IPS-15b (cell line): ENCODE measurements around the gene GLYAT.
"Not testable (repeated sequence)": the region's sequence is repeated elsewhere in the genome, so short reads cannot be mapped to it uniquely, and the experiment has no call there.

Experiments used
- H3K27me3 ChIP-seq: one replicate; pipeline ENCODE4 v1.6.1; 2013; ENCODE audit warnings: low read length; ENCODE audit not compliant: control insufficient read depth, insufficient read depth
- H3K36me3 ChIP-seq: one replicate; pipeline ENCODE4 v1.6.1; 2013; ENCODE audit warnings: low read length; ENCODE audit not compliant: control insufficient read depth, insufficient read depth
- H3K4me1 ChIP-seq: one replicate; pipeline ENCODE4 v1.6.1; 2013; ENCODE audit warnings: mild to moderate bottlenecking, low read length; ENCODE audit not compliant: control insufficient read depth, insufficient read depth
- H3K4me3 ChIP-seq: one replicate; pipeline ENCODE4 v1.5.1; 2013; ENCODE audit warnings: low read depth, low read length
- H3K9ac ChIP-seq: one replicate; pipeline ENCODE4 v1.6.1; 2013; ENCODE audit warnings: low read depth, mild to moderate bottlenecking, low read length
- H3K9me3 ChIP-seq: one replicate; pipeline ENCODE4 v1.6.1; 2013; ENCODE audit warnings: mild to moderate bottlenecking, low read length; ENCODE audit not compliant: control insufficient read depth, insufficient read depth

GLYAT gene

DNA sequence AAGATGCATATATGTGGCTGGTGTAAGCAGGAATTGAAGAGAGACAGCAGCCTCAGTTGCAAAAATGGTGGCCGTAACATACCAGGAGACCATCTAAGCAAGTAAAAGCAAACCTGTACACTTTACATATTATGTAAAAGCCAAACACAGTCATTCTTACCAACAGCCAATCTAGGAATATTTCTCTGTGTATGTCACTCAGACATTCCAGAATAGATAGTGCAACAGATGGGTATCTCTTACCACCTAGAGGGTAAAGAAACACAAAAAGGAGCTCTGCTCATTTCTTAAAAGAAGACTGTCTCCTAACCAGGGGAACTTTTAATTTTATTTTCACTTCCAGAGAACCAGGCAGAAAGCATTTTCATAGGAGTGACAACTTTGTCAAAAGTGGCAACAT is 38.7 kb downstream of the GLYAT start:
- Histone ChIP-seq H3K4me1 (no peaks in the 10 kb centered on the region), H3K36me3 (no peaks in the 10 kb centered on the region), H3K4me3 (no peak overlapping the region), H3K9ac (no peak overlapping the region), H3K27me3 (no peaks in the 10 kb centered on the region), H3K9me3 (no peaks in the 10 kb centered on the region)

DNA sequence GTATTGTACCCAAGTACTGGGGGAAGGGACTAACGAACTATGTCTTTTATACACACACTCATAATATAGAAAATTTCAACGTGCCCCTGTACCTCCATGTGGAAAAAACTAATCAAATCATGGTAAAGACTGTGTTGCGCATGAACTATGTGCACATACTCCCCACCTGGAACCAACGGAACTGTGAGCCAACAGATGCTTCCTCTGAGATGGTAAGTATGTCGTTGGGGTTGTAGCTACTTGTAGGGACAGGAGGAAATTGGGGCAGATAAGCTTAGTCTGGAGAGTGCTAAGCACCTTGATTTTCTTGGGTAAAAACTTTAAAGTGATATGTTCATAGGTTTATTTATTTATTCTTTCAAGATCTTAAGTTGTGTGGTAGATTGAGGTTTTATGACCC is 40.1 kb downstream of the GLYAT start:
- no peak overlapping the region for H3K4me3 ChIP-seq
- H3K9ac ChIP-seq: no peak overlapping the region
- H3K27me3 ChIP-seq: no peaks in the 10 kb centered on the region
- no peaks in the 10 kb centered on the region for H3K36me3 ChIP-seq
- no peaks in the 10 kb centered on the region for H3K4me1 ChIP-seq
- no peaks in the 10 kb centered on the region for H3K9me3 ChIP-seq

DNA sequence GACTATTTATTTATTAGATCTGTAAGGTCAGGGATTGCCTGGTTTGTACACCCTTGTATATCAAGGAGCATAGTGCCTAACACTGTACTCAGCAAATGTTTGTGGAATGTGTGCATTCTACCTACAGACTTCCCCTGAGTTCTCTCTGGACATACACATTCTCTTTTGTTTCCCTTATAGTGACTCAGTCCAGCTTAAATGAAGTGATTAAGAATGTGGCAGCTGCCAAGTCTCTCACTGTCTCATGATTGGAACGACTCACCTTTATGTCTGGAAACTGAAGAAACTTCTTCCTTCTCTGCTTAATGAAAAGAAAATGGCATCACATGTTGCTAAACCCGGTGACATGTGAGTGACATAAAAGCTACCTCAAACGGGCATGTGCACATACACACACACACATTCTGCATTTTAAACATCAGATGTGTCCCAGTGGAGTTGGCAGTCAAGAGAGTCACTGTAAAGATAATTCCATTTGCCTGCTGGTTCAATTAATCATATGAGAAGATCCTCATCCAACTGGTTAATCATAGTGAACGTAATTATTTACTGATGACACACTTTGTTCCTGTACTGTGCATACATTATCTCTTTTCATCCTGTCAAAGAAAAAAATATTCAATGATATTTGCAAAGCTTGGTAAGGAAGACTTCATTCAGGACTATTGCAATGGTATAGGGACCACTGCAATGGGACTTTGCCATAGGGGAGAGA is 42.8 kb downstream of the GLYAT start:
- no peak overlapping the region for H3K4me3 ChIP-seq
- H3K36me3 ChIP-seq: no peaks in the 10 kb centered on the region
- no peaks in the 10 kb centered on the region for H3K4me1 ChIP-seq
- H3K9me3 ChIP-seq: no peaks in the 10 kb centered on the region
- no peak overlapping the region for H3K9ac ChIP-seq
- no peaks in the 10 kb centered on the region for H3K27me3 ChIP-seq

DNA sequence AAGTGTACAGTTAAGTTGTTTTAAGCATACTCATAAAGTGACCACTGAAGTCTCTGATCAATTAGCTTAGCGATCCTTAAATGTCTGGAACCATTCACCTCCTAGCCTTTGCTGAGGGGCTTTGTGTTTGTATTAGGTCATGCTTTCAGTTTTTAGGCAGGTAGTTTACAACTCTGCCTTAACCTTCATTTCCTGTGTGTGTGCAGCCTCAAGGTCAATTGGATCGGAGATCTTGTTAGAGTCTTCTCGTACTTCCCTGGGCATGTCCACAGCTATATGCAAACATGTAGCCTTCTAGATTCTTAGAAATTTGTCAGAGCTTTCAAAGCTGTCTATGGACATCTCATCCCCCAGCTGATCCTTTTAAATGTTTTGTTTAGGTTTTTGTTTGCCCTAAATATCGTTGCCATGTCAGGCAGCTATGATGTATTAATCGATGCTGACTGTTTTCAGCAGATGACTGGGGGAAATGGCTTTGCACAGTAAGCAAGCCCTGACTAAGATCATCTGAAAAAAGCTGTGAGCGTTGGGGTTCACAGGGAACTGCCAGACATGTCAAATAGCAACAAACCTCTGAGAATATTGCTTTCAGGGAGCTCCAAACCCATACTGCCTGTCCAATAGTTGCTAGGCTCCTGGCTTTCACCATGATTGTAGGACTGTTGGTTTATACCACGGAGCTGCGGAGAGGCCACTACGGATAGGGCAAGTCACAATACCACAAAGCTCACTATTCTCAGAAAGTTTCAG is 45.6 kb downstream of the GLYAT start:
- no peak overlapping the region for H3K4me3 ChIP-seq
- H3K36me3 ChIP-seq: no peaks in the 10 kb centered on the region
- no peak overlapping the region for H3K9ac ChIP-seq
- no peaks in the 10 kb centered on the region for H3K27me3 ChIP-seq
- H3K4me1 ChIP-seq: no peaks in the 10 kb centered on the region
- H3K9me3 ChIP-seq: no peaks in the 10 kb centered on the region

DNA sequence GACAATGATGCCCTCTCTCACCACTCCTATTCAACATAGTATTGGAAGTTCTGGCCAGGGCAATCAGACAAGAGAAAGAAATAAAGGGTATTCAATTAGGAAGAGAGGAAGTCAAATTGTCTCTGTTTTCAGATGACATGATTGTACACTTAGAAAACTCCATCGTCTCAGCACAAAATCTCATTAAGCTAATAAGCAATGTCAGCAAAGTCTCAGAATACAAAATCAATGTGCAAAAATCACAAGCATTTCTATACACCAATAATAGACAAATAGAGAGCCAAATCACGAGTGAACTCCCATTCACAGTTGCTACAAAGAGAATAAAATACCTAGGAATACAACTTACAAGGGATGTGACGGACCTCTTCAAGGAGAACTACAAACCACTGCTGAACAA is 49.1 kb downstream of the GLYAT start:
- H3K9me3 ChIP-seq, H3K9ac ChIP-seq: not testable (repeated sequence)

DNA sequence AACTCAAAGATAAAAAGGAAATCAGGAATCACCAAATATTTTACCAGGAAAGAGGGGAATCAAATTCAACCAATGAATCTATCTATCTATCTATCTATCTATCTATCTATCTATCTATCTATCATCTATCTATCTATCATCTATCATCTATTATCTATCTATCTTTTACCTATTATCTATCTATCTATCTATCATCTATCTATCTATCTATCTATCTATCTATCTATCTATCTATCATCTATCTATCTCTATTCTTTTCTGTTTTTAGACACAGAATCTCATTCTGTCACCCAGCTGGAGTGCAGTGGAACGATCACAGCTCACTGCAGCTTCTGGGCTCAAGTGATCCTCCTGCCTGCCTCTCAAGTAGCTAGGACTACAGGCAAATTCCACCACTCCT is 54.2 kb downstream of the GLYAT start:
- H3K4me3 ChIP-seq, H3K9ac ChIP-seq, H3K27me3 ChIP-seq, H3K9me3 ChIP-seq, H3K4me1 ChIP-seq, H3K36me3 ChIP-seq: not testable (repeated sequence)

More for the DNA sequence above, 49.1 kb downstream of the GLYAT start:
- H3K27me3 ChIP-seq, H3K4me3 ChIP-seq, H3K36me3 ChIP-seq, H3K4me1 ChIP-seq: not testable (repeated sequence)

DNA sequence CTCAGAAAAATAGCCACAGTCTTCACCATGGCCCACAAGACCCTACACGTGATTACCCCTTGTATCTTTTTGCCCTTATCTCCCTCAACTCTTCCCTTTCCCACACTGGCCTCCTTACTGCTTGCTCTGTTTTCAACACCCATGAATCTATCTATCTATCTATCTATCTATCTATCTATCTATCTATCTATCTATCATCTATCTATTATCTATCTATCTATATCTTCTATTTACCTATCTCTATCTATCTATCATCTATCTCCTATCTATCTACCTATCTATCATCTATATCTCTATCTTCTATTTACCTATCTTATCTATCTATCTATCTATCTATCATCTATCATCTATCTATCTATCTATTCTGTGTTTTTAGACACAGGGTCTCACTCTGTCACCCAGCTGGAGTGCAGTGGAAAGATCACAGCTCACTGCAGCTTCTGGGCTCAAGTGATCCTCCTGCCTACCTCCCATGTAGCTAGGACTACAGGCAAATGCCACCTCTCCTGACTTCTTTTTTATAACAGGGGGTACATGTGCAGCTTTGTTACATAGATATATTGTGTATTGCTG is 55.1 kb downstream of the GLYAT start:
- no peaks in the 10 kb centered on the region for H3K36me3 ChIP-seq
- H3K4me3 ChIP-seq: no peak overlapping the region
- no peaks in the 10 kb centered on the region for H3K27me3 ChIP-seq
- H3K9ac ChIP-seq: no peak overlapping the region
- H3K9me3 ChIP-seq: no peaks in the 10 kb centered on the region
- H3K4me1 ChIP-seq: no peaks in the 10 kb centered on the region

DNA sequence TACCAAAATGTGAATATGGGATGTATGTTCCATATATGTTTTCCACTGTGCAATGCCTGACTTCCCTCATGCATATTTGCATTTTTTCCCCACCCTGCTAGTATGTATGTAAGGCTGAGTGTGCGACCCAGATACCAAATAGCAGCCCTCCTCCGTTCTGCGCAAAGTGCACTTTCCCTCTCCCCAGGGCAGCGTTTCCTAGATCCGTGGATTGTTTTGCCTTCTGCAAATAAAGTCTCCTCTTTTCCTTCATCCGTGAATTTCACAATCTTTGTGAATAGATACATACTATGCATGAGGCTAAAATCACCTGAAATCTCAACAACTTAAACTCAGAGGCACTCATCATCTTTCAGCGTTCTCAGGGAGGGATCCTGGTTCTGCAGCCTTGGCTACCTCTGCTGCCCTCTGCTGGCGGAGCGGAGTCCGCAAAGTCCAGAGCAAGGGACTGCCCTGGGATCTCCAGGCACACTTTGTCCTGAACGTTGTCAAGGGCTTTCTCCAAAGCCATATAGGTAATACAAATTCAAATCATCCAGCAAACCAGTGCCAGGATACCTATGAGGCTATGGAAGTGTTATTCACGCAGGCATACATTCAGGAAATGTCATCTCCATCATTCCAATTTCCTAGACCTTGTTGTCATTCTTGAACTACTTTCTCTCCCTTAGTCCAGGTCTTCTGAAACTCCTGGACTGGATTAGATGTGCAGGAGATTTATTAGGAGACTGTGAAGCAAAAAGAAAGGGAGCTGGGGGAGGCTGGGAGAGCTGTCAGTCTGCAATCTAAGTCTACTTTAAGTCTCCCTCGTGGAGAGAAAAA is 56.2 kb downstream of the GLYAT start:
- H3K27me3 ChIP-seq: no peaks in the 10 kb centered on the region
- no peaks in the 10 kb centered on the region for H3K4me1 ChIP-seq
- H3K4me3 ChIP-seq: no peak overlapping the region
- no peaks in the 10 kb centered on the region for H3K9me3 ChIP-seq
- no peaks in the 10 kb centered on the region for H3K36me3 ChIP-seq
- no peak overlapping the region for H3K9ac ChIP-seq

DNA sequence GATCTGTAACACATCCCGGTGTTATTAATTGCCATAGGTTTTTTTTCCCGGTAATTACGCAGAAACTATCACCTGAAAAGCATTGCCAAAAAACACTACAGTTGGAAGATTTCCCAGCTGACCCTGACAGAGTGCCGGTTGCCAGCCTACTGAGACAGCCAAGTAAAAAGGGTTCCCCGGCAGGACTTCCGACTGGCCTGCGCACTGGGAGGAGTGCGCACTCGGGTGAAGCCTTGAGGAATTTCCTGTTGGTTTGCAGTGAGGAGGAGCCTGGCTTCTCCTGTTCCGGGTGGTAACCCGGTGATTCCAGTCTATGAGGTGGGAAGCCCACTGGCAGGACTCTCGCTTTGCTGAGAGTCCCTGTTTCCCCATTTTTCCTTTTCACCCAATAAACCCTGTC is 57.1 kb downstream of the GLYAT start:
- Histone ChIP-seq H3K4me1 (no peaks in the 10 kb centered on the region), H3K9me3 (no peaks in the 10 kb centered on the region), H3K4me3 (no peak overlapping the region), H3K9ac (no peak overlapping the region), H3K36me3 (no peaks in the 10 kb centered on the region), H3K27me3 (no peaks in the 10 kb centered on the region)

DNA sequence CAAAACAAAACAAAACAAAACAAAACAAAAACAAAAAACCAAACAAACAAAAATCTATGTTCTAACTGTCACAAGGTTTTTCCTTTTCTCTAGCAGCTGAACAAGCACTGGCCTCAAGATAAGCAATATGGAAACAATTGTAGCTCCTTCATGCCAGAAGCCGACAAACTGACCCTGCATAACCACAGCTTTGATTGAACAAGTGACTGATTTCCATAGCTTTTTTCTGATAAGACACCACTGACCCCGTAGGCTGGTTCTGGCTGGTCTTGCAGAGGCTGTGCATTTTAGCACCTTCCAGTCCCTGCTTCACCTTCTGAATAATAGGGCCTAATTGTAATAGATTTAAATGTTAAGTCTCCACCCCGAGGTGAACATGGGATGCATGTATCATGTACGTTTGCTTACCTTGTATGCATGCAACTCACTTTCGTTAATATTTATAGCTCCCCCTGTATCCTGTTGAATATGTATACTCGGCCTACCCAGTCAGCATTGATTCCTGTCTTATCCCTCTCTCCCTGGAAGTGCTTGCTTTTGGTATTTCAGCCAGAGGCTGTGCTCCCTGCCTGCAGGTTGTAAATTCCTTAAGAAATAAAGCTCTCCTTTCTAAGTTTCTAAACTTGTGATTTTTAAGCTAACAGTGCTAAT is 59.6 kb downstream of the GLYAT start:
- Histone ChIP-seq H3K9ac (no peak overlapping the region), H3K9me3 (no peaks in the 10 kb centered on the region), H3K4me3 (no peak overlapping the region), H3K36me3 (no peaks in the 10 kb centered on the region), H3K27me3 (no peaks in the 10 kb centered on the region), H3K4me1 (no peaks in the 10 kb centered on the region)

DNA sequence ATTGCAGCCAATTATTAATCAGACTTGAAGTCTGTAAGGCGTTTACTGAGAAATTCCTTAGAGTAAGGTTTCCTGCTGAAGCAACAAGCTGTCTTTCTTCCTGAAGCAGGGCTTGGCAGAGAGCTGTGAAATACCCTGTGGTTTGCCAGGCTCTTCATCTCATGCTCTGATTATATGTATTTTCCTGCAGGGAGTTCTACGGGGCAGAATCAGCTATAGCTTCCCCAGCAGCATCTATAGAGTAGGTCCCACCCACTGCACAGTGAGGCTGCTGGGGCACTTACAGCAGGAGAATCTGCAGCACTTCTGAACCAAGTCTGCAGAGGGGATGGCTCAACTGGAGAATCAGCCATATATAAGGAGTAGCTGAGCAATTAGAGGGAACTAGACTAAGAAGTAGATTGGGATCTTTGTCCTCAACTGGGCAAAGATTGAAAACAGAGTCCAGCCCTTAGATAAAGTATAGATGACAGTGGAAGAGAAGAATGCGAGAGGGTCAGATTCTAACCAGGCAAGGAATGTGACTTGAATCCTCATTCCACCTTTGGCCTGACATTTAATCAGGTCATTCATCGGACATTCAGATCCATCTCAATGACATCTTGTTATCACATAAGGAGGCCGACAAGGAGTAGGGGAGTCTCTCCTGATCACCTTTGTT is 71.7 kb downstream of the GLYAT start:
- Histone ChIP-seq H3K4me1 (no peaks in the 10 kb centered on the region), H3K9me3 (no peaks in the 10 kb centered on the region), H3K27me3 (peaks cover 3% of the 10 kb centered on the region), H3K4me3 (no peak overlapping the region), H3K36me3 (no peaks in the 10 kb centered on the region), H3K9ac (no peak overlapping the region)
